DOHH2 (cell line): ENCODE measurements around the gene RBFOX1.

Experiments
- EZH2phosphoT487 ChIP-seq: fragments of 200-600 bp; sonication (generic); IDR thresholded peaks from 2 replicates; pipeline ENCODE4 v1.6.1; 2017; ENCODE audit warnings: borderline replicate concordance, mild to moderate bottlenecking, antibody characterized with exemption, low read length, moderate library complexity, mixed read lengths
- TF ChIP-seq, protein P1 (sequence below): fragments of 200-600 bp; sonication (generic); IDR thresholded peaks from one replicate; pipeline ENCODE4 v1.5.1; 2014; ENCODE audit warnings: antibody characterized with exemption, mild to moderate bottlenecking, low read depth, low read length; ENCODE audit not compliant: poor library complexity, severe bottlenecking

DNA sequence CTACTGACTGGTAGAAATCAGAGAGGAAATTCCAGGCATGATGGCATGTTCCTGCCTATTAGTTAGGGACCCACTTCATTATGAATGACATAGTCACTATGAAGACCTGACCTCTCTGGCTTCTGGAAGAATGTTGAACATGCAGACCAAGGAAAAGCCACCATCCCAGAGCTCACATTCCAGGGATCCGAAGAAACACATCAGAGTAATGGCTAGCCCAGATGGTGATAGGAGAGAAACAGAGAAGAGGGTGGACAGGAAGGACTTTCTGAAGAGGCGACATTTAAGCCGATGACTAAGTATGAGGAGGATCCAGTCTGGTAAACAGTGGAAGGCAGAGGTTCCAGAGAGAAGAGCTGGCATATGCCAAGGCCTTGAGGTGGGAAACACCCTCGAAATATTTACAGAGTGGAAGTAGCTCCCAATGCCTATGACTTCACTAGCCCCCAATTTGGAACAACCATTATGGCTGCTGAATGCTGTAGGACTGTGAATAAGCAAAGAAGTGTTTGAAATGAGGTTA, 216.2 kb downstream of the RBFOX1 start:
- TF ChIP-seq EZH2phosphoT487, result no peak
- TF ChIP-seq, protein P1, sequence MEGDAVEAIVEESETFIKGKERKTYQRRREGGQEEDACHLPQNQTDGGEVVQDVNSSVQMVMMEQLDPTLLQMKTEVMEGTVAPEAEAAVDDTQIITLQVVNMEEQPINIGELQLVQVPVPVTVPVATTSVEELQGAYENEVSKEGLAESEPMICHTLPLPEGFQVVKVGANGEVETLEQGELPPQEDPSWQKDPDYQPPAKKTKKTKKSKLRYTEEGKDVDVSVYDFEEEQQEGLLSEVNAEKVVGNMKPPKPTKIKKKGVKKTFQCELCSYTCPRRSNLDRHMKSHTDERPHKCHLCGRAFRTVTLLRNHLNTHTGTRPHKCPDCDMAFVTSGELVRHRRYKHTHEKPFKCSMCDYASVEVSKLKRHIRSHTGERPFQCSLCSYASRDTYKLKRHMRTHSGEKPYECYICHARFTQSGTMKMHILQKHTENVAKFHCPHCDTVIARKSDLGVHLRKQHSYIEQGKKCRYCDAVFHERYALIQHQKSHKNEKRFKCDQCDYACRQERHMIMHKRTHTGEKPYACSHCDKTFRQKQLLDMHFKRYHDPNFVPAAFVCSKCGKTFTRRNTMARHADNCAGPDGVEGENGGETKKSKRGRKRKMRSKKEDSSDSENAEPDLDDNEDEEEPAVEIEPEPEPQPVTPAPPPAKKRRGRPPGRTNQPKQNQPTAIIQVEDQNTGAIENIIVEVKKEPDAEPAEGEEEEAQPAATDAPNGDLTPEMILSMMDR, result no peak
